ENCODE data around the gene DOCK10.

The DOCK10 gene

DNA sequence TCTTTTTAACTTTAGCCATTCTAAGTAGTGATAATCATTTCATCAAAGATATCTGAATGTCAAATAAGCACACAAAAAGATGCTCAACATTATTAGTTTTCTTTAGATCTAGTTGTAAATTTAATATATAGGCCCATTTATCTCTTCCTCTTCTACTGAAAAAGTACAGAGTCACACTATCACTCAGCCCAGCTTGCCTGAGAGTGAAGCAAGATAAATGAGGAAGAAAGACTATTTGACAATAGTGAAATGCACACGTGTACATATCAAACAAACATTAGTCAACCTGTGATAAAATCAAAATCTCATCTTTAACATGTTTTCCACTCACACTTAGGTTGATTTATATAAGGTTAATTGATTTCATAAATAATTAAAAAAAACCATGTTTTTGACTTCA, 242.6 kb downstream of the DOCK10 start:
- no peak for ATAC-seq
- TF ChIP-seq, protein P1, sequence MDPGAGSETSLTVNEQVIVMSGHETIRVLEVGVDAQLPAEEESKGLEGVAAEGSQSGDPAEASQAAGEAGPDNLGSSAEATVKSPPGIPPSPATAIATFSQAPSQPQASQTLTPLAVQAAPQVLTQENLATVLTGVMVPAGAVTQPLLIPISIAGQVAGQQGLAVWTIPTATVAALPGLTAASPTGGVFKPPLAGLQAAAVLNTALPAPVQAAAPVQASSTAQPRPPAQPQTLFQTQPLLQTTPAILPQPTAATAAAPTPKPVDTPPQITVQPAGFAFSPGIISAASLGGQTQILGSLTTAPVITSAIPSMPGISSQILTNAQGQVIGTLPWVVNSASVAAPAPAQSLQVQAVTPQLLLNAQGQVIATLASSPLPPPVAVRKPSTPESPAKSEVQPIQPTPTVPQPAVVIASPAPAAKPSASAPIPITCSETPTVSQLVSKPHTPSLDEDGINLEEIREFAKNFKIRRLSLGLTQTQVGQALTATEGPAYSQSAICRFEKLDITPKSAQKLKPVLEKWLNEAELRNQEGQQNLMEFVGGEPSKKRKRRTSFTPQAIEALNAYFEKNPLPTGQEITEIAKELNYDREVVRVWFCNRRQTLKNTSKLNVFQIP (CRISPR knock-in tag; IDR thresholded peaks at IDR 0.05; ENCODE audit: borderline replicate concordance, low read depth): no peak
- TF ChIP-seq CSDC2 (CRISPR knock-in tag; IDR thresholded peaks at IDR 0.05): no peak
- no peak for TF ChIP-seq ZFP30 (CRISPR knock-in tag; IDR thresholded peaks at IDR 0.05)
- TF ChIP-seq ZFP3 (CRISPR knock-in tag; IDR thresholded peaks at IDR 0.05): no peak
- no peak for TF ChIP-seq ISL1 (CRISPR knock-in tag; IDR thresholded peaks at IDR 0.05)
- no peak for TF ChIP-seq ZNF70 (CRISPR knock-in tag; IDR thresholded peaks at IDR 0.05)
- no peak for TF ChIP-seq GLIS3 (CRISPR knock-in tag; IDR thresholded peaks at IDR 0.05)
- no peak for TF ChIP-seq ZC3H10 (CRISPR knock-in tag; IDR thresholded peaks at IDR 0.05)
- no peak for TF ChIP-seq BACH2 (CRISPR knock-in tag; IDR thresholded peaks at IDR 0.05; ENCODE audit: borderline replicate concordance)
- TF ChIP-seq, protein P2, sequence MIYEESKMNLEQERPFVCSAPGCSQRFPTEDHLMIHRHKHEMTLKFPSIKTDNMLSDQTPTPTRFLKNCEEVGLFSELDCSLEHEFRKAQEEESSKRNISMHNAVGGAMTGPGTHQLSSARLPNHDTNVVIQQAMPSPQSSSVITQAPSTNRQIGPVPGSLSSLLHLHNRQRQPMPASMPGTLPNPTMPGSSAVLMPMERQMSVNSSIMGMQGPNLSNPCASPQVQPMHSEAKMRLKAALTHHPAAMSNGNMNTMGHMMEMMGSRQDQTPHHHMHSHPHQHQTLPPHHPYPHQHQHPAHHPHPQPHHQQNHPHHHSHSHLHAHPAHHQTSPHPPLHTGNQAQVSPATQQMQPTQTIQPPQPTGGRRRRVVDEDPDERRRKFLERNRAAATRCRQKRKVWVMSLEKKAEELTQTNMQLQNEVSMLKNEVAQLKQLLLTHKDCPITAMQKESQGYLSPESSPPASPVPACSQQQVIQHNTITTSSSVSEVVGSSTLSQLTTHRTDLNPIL (CRISPR knock-in tag; IDR thresholded peaks at IDR 0.05; ENCODE audit: low read depth): no peak
- TF ChIP-seq TOX (CRISPR knock-in tag; IDR thresholded peaks at IDR 0.05; ENCODE audit: borderline replicate concordance): no peak
- no peak for TF ChIP-seq RARB (CRISPR knock-in tag; IDR thresholded peaks at IDR 0.05)
- no peak for TF ChIP-seq PPARA (CRISPR knock-in tag; IDR thresholded peaks at IDR 0.05; ENCODE audit: borderline replicate concordance)

DNA sequence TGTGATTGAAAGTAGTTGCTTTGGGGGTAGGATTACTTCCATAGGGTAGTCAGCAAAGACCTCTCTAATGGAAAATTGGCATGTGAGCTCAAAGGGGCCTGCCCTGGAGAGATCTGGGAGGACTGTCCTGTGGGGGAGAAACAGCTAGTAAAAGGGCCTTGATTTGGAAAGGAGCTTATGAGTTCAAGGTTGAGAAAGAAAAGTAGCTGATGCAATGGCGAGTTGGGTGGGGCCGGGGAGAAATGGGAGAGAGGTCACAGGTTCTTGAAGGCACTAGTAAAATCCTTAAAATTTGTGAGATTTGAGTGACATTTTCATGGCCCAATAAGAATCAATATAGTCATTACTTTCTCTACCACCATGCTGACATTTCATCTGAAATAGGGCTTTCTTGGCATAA, 244.1 kb downstream of the DOCK10 start:
- no peak for ATAC-seq
- no peak for TF ChIP-seq SNAI2 (CRISPR knock-in tag; IDR thresholded peaks at IDR 0.05)
- TF ChIP-seq TCF4 (CRISPR knock-in tag; IDR thresholded peaks at IDR 0.05; ENCODE audit: borderline replicate concordance): no peak
- TF ChIP-seq TOX (CRISPR knock-in tag; IDR thresholded peaks at IDR 0.05; ENCODE audit: borderline replicate concordance): no peak
- TF ChIP-seq ISL1 (CRISPR knock-in tag; IDR thresholded peaks at IDR 0.05): no peak
- TF ChIP-seq ZC3H10 (CRISPR knock-in tag; IDR thresholded peaks at IDR 0.05): no peak
- TF ChIP-seq BACH2 (CRISPR knock-in tag; IDR thresholded peaks at IDR 0.05; ENCODE audit: borderline replicate concordance): no peak
- TF ChIP-seq, protein P3, sequence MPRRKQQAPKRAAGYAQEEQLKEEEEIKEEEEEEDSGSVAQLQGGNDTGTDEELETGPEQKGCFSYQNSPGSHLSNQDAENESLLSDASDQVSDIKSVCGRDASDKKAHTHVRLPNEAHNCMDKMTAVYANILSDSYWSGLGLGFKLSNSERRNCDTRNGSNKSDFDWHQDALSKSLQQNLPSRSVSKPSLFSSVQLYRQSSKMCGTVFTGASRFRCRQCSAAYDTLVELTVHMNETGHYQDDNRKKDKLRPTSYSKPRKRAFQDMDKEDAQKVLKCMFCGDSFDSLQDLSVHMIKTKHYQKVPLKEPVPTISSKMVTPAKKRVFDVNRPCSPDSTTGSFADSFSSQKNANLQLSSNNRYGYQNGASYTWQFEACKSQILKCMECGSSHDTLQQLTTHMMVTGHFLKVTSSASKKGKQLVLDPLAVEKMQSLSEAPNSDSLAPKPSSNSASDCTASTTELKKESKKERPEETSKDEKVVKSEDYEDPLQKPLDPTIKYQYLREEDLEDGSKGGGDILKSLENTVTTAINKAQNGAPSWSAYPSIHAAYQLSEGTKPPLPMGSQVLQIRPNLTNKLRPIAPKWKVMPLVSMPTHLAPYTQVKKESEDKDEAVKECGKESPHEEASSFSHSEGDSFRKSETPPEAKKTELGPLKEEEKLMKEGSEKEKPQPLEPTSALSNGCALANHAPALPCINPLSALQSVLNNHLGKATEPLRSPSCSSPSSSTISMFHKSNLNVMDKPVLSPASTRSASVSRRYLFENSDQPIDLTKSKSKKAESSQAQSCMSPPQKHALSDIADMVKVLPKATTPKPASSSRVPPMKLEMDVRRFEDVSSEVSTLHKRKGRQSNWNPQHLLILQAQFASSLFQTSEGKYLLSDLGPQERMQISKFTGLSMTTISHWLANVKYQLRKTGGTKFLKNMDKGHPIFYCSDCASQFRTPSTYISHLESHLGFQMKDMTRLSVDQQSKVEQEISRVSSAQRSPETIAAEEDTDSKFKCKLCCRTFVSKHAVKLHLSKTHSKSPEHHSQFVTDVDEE (CRISPR knock-in tag; IDR thresholded peaks at IDR 0.05): no peak
- TF ChIP-seq ZNF70 (CRISPR knock-in tag; IDR thresholded peaks at IDR 0.05): no peak
- TF ChIP-seq ZFP30 (CRISPR knock-in tag; IDR thresholded peaks at IDR 0.05): no peak
- TF ChIP-seq ESRRG (CRISPR knock-in tag; IDR thresholded peaks at IDR 0.05): no peak
- TF ChIP-seq, protein P4, sequence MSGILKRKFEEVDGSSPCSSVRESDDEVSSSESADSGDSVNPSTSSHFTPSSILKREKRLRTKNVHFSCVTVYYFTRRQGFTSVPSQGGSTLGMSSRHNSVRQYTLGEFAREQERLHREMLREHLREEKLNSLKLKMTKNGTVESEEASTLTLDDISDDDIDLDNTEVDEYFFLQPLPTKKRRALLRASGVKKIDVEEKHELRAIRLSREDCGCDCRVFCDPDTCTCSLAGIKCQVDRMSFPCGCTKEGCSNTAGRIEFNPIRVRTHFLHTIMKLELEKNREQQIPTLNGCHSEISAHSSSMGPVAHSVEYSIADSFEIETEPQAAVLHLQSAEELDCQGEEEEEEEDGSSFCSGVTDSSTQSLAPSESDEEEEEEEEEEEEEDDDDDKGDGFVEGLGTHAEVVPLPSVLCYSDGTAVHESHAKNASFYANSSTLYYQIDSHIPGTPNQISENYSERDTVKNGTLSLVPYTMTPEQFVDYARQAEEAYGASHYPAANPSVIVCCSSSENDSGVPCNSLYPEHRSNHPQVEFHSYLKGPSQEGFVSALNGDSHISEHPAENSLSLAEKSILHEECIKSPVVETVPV (CRISPR knock-in tag; IDR thresholded peaks at IDR 0.05): no peak
- TF ChIP-seq ZFP3 (CRISPR knock-in tag; IDR thresholded peaks at IDR 0.05): no peak
- TF ChIP-seq CSDC2 (CRISPR knock-in tag; IDR thresholded peaks at IDR 0.05): no peak
- no peak for TF ChIP-seq OSR1 (CRISPR knock-in tag; IDR thresholded peaks at IDR 0.05)
- no peak for TF ChIP-seq ZNF565 (CRISPR knock-in tag; conservative IDR thresholded peaks at IDR 0.05; ENCODE audit: low read depth)
- no peak for TF ChIP-seq GLIS3 (CRISPR knock-in tag; IDR thresholded peaks at IDR 0.05)
- no peak for TF ChIP-seq ARNTL (CRISPR knock-in tag; IDR thresholded peaks at IDR 0.05; ENCODE audit: borderline replicate concordance, low read depth)

DNA sequence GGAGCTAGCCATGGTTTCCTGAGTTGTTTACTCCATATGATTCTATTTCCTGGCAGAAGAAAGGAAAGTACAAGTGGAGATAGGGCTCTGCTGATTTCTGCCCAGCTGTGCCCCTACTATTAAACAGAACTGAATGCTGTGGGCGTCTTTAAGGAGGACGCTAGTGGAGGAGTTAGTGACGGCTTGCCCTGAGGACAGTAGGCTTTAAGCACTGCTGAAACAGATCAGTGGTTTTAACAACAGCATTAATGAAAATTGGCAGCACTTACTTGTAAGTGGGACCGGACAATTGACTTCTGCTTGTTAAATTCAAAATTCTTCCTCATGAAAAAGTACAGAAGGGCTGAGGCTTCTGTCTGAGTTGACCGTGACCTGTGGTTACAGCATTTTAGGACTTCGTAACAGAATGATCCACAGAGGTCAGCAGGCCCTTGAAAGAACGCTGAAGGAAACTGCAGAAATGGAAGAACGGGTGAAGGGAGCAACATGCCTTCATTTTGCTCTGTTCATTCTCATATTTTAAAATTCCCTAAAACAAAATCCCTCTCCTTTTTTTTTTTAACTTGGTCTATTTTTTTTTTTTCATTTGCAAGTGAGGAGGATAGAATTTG, 245.5 kb downstream of the DOCK10 start:
- ATAC-seq: no peak
- no peak for TF ChIP-seq TCF4 (CRISPR knock-in tag; IDR thresholded peaks at IDR 0.05; ENCODE audit: borderline replicate concordance)

DNA sequence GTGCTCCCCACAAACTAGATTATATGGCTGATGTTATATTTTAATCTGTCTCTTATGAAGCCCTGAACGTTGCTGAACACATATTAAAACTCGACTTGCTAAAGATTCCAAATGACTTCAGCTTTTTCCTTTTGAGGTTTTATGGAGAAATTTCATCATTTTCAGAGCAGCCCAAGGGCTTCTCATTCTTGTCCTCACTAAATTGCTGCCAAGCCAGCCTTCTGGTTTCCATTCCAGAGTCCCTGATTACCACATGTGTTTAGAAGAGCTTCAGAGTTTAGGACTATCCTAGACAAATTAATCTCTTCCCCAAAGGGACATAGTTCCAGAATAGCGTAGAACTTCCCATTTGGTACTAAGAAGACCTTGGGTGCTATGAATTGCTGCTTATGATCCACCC, 248.3 kb downstream of the DOCK10 start:
- ATAC-seq: no peak
- TF ChIP-seq ESRRG (CRISPR knock-in tag; IDR thresholded peaks at IDR 0.05) (no peak), CSDC2 (CRISPR knock-in tag; IDR thresholded peaks at IDR 0.05) (no peak), SNAI2 (CRISPR knock-in tag; IDR thresholded peaks at IDR 0.05) (no peak), TCF4 (CRISPR knock-in tag; IDR thresholded peaks at IDR 0.05; ENCODE audit: borderline replicate concordance) (no peak), RARB (CRISPR knock-in tag; IDR thresholded peaks at IDR 0.05) (no peak), ZNF70 (CRISPR knock-in tag; IDR thresholded peaks at IDR 0.05) (no peak), OSR1 (CRISPR knock-in tag; IDR thresholded peaks at IDR 0.05) (no peak), PPARA (CRISPR knock-in tag; IDR thresholded peaks at IDR 0.05; ENCODE audit: borderline replicate concordance) (no peak), ZC3H10 (CRISPR knock-in tag; IDR thresholded peaks at IDR 0.05) (no peak), ZFP30 (CRISPR knock-in tag; IDR thresholded peaks at IDR 0.05) (no peak), BACH2 (CRISPR knock-in tag; IDR thresholded peaks at IDR 0.05; ENCODE audit: borderline replicate concordance) (no peak), TOX (CRISPR knock-in tag; IDR thresholded peaks at IDR 0.05; ENCODE audit: borderline replicate concordance) (no peak), GLIS3 (CRISPR knock-in tag; IDR thresholded peaks at IDR 0.05) (no peak)
- TF ChIP-seq, protein P1 (CRISPR knock-in tag; IDR thresholded peaks at IDR 0.05; ENCODE audit: borderline replicate concordance, low read depth): no peak
- TF ChIP-seq, protein P3 (CRISPR knock-in tag; IDR thresholded peaks at IDR 0.05): no peak
